Progenitor cell of endocrine pancreas (in vitro differentiated cells): Measurements from ENCODE around the gene ADM2. TPM values are rescaled to one million over a fixed set of nuclear protein-coding genes. Genes with fewer than 3 reads are reported as not detected.

Experiments
- DNase-seq: peaks from one replicate; pipeline ENCODE4 v3.0.0; 2021; ENCODE audit warnings: low spot score; ENCODE audit not compliant: unreplicated experiment
- H3K27ac Mint-ChIP-seq: 2 replicates; pipeline ENCODE4 v1.8.0; 2021; ENCODE audit warnings: mild to moderate bottlenecking, moderate library complexity, mixed read lengths
- H3K27me3 Mint-ChIP-seq: 2 replicates; pipeline ENCODE4 v1.8.0; 2021; ENCODE audit warnings: mixed read lengths
- H3K36me3 Mint-ChIP-seq: 2 replicates; pipeline ENCODE4 v1.8.0; 2022; ENCODE audit warnings: mixed read lengths; ENCODE audit not compliant: insufficient read depth
- H3K4me1 Mint-ChIP-seq: 2 replicates; pipeline ENCODE4 v1.8.0; 2021; ENCODE audit warnings: low read depth, mixed read lengths
- H3K4me3 Mint-ChIP-seq: 2 replicates; pipeline ENCODE4 v1.8.0; 2021; ENCODE audit warnings: low read depth, mild to moderate bottlenecking, moderate library complexity, mixed read lengths
- H3K9me3 Mint-ChIP-seq: 2 replicates; pipeline ENCODE4 v1.8.0; 2021; ENCODE audit warnings: low read depth, mixed read lengths
- CTCF ChIP-seq: fragments of 200-600 bp; sonication (generic); IDR thresholded peaks from one replicate; pipeline ENCODE4 v1.5.0; 2021; ENCODE audit warnings: antibody characterized with exemption, mild to moderate bottlenecking; ENCODE audit not compliant: unreplicated experiment
- total RNA-seq: library from RNA; stranded (reverse); gene quantifications from 2 replicates; pipeline ENCODE4 v1.2.1, GENCODE V29; 2021

The ADM2 gene
- total RNA-seq, 1 donor from 2014 or later, result 2.9 TPM

DNA sequence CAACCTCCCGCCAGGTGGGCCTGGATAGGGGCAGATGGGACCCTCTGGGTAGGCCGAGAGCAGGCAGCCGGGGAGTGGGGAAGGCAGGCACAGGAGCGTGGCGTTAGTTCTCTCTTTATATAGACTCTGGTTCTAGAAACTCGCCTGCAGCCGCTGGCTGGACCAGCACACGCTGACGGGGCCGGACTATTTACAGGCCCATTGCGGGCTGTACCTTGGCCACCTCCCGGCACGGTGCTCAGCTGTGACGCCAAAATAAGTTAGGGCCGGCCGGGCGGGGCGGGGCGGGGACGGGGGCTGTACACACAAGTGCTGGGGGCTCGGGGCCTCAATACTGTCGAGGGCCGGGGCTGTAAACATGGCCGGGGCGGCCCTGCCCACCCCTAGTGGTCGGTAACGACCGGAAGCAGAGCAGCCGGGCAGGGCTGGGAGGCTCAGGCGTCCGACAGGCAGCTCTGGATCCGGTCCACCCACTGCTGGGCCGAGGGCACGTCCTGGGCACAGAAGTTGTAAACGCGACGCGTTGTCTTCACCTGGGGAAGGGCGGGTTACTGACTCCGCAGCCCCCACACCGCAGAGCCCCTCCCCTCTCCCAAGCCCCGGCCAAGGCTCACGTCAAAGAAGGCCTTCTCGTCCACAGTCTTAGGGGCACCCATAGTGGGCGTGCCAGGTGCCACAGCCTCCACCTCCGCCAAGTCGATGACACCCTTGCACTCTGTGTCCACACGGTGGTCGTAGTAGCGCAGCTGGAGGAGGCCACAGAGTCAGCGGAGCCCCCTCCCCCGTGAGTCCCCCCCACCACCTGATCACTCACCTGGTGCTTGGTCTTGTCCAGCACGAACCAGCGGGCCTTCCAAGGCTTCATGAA is 34.4 kb upstream of the ADM2 start:
- no peaks in the 10 kb centered on the region for H3K9me3 Mint-ChIP-seq
- TF ChIP-seq CTCF, result no peak
- DNase-seq, result no peak
- H3K27me3 Mint-ChIP-seq, result no peaks in the 10 kb centered on the region
- H3K4me1 Mint-ChIP-seq, result no peaks in the 10 kb centered on the region
- no peak overlapping the region for H3K4me3 Mint-ChIP-seq
- peaks cover 21% of the 10 kb centered on the region for H3K36me3 Mint-ChIP-seq
- H3K27ac Mint-ChIP-seq, result no peak overlapping the region

- TF ChIP-seq CTCF, result no peak
- Mint-ChIP-seq H3K9me3 (no peaks in the 10 kb centered on the region), H3K27ac (no peak overlapping the region), H3K27me3 (no peaks in the 10 kb centered on the region), H3K36me3 (peaks cover 23% of the 10 kb centered on the region), H3K4me1 (no peaks in the 10 kb centered on the region), H3K4me3 (no peak overlapping the region)
- no peak for DNase-seq
These were observed 33.5 kb upstream of the ADM2 start for GRCh38 chr22:50447576-50448551.

GRCh38 chr22:50452649-50453048 is 28.7 kb upstream of the ADM2 start:
- Mint-ChIP-seq H3K4me1 (no peaks in the 10 kb centered on the region), H3K27me3 (no peaks in the 10 kb centered on the region), H3K9me3 (no peaks in the 10 kb centered on the region), H3K27ac (no peak overlapping the region), H3K4me3 (no peak overlapping the region), H3K36me3 (peaks cover 30% of the 10 kb centered on the region)
- no peak for TF ChIP-seq CTCF
- no peak for DNase-seq

- H3K36me3 Mint-ChIP-seq, result peaks cover 24% of the 10 kb centered on the region
- H3K27me3 Mint-ChIP-seq, result no peaks in the 10 kb centered on the region
- TF ChIP-seq CTCF, result no peak
- no peaks in the 10 kb centered on the region for H3K4me1 Mint-ChIP-seq
- no peak overlapping the region for H3K4me3 Mint-ChIP-seq
- H3K27ac Mint-ChIP-seq, result no peak overlapping the region
- DNase-seq, result no peak
- no peaks in the 10 kb centered on the region for H3K9me3 Mint-ChIP-seq
These were observed 26.7 kb upstream of the ADM2 start for GRCh38 chr22:50454556-50455075.

DNA sequence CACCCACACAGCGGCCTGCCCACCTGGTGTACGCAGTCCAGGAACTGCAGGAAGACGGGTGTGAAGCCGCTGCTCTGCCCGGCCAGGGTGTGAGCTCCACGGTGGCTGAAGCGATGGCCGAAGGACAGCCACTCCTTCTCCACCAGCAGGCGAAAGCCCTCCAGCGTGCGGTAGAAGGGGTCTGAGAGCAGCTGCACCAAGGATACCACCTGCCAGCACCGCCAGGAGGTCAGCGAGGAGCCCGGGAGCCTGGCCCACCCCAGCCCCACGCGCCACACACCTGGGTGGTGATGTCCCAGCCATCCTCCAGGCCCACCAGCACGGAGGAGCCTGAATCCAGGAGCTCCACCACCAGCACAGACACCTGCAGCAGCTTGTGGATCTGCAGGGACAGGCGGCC is 26.1 kb upstream of the ADM2 start:
- no peak overlapping the region for H3K27ac Mint-ChIP-seq
- H3K36me3 Mint-ChIP-seq, result peaks cover 22% of the 10 kb centered on the region

More for the DNA sequence above, 26.1 kb upstream of the ADM2 start:
- H3K27me3 Mint-ChIP-seq, result no peaks in the 10 kb centered on the region
- DNase-seq, result no peak
- H3K9me3 Mint-ChIP-seq, result no peaks in the 10 kb centered on the region
- TF ChIP-seq CTCF, result no peak
- no peak overlapping the region for H3K4me3 Mint-ChIP-seq
- H3K4me1 Mint-ChIP-seq, result no peaks in the 10 kb centered on the region
